CD14-positive monocyte (primary cell): ENCODE results near the gene EXD2. TPM values are rescaled to one million over a fixed set of nuclear protein-coding genes. Genes with fewer than 3 reads are reported as not detected.
"Not testable (repeated sequence)": the region's sequence is repeated elsewhere in the genome, so short reads cannot be mapped to it uniquely, and the experiment has no call there.

Source experiments
- DNase-seq, 3 donors: peaks; one replicate each; pipeline ENCODE4 v3.0.0-alpha.2; 2011 to 2022
- H2AFZ ChIP-seq: 2 replicates; pipeline ENCODE4 v1.6.0; 2012; ENCODE audit warnings: mild to moderate bottlenecking, low read depth, low read length, inconsistent platforms; ENCODE audit not compliant: insufficient read depth, poor library complexity, severe bottlenecking
- H3K27ac ChIP-seq, 2 donors: 1 replicate in 1 of 2; 2 replicates in 1 of 2; pipeline ENCODE4 v1.5.1; 2012 to 2013; ENCODE audit warnings: low read length in 2 of 2, control low read depth in 1 of 2, inconsistent platforms in 1 of 2, low read depth in 1 of 2, mild to moderate bottlenecking in 1 of 2
- H3K27me3 ChIP-seq, 2 donors: one replicate each; pipeline versions ENCODE4 v1.6.0 to v1.6.1; 2011 to 2013; ENCODE audit warnings: low read length in 2 of 2; ENCODE audit not compliant: control insufficient read depth in 2 of 2, insufficient read depth in 2 of 2
- H3K36me3 ChIP-seq, 2 donors: replicated peaks in 1 of 2; 1 replicate in 1 of 2; 2 replicates in 1 of 2; pipeline versions ENCODE4 v1.5.1 to v1.6.1; 2012 to 2013; ENCODE audit warnings: low read length in 2 of 2, control low read depth in 1 of 2, inconsistent platforms in 1 of 2, mild to moderate bottlenecking in 1 of 2; ENCODE audit not compliant: insufficient read depth in 2 of 2, control insufficient read depth in 1 of 2
- H3K4me1 ChIP-seq, 2 donors: 1 replicate in 1 of 2; 2 replicates in 1 of 2; pipeline versions ENCODE4 v1.5.1 to v1.6.1; 2012 to 2013; ENCODE audit warnings: low read length in 2 of 2, control low read depth in 1 of 2, inconsistent platforms in 1 of 2, mild to moderate bottlenecking in 1 of 2, moderate library complexity in 1 of 2; ENCODE audit not compliant: insufficient read depth in 2 of 2, control insufficient read depth in 1 of 2
- H3K4me2 ChIP-seq: replicated peaks from 2 replicates; pipeline ENCODE3; 2012; ENCODE audit warnings: low read length, moderate library complexity, mild to moderate bottlenecking; ENCODE audit not compliant: poor library complexity, severe bottlenecking; ENCODE audit errors: extremely low read depth
- H3K4me3 ChIP-seq, 3 experiments: fragments of 200-600 bp in 1 of 3; sonication (generic) in 1 of 3; replicated peaks in 1 of 3; 1 replicate in 2 of 3; 2 replicates in 1 of 3; pipeline ENCODE4 v1.5.1; 2011 to 2013; ENCODE audit warnings: low read length in 3 of 3, mild to moderate bottlenecking in 3 of 3, control low read depth in 2 of 3, low read depth in 2 of 3, inconsistent platforms in 1 of 3, moderate library complexity in 1 of 3
- H3K79me2 ChIP-seq: 2 replicates; pipeline ENCODE4 v1.6.0; 2012; ENCODE audit warnings: mild to moderate bottlenecking, control low read depth, inconsistent platforms, low read length, moderate library complexity; ENCODE audit not compliant: insufficient read depth
- H3K9ac ChIP-seq: 2 replicates; pipeline ENCODE4 v1.6.0; 2017; ENCODE audit warnings: low read length, mild to moderate bottlenecking; ENCODE audit not compliant: insufficient read depth, poor library complexity, severe bottlenecking
- H3K9me3 ChIP-seq, 2 donors: replicated peaks in 1 of 2; 1 replicate in 1 of 2; 2 replicates in 1 of 2; pipeline versions ENCODE4 v1.5.1 to v1.6.1; 2012 to 2013; ENCODE audit warnings: low read length in 2 of 2, control low read depth in 1 of 2; ENCODE audit not compliant: control insufficient read depth in 1 of 2, insufficient read depth in 1 of 2
- H4K20me1 ChIP-seq: 2 replicates; pipeline ENCODE4 v1.6.0; 2012; ENCODE audit warnings: mild to moderate bottlenecking, low read length, control low read depth, moderate library complexity; ENCODE audit not compliant: insufficient read depth
- H3K27ac Mint-ChIP-seq, 7 donors: one replicate each; pipeline ENCODE4 v1.8.0; 2020; ENCODE audit warnings: mild to moderate bottlenecking in 7 of 7, mixed read lengths in 7 of 7, moderate library complexity in 6 of 7, inconsistent platforms in 2 of 7
- H3K27me3 Mint-ChIP-seq, 3 donors: one replicate each; pipeline ENCODE4 v1.8.0; 2021 to 2022; ENCODE audit warnings: low read depth in 3 of 3, mild to moderate bottlenecking in 3 of 3, mixed read lengths in 3 of 3, moderate library complexity in 3 of 3, inconsistent platforms in 1 of 3
- H3K36me3 Mint-ChIP-seq, 2 donors: one replicate each; pipeline ENCODE4 v1.8.0; 2020; ENCODE audit warnings: mixed read lengths in 2 of 2, inconsistent platforms in 1 of 2, mild to moderate bottlenecking in 1 of 2
- H3K4me1 Mint-ChIP-seq: one replicate; pipeline ENCODE4 v1.8.0; 2020; ENCODE audit warnings: mild to moderate bottlenecking, mixed read lengths
- H3K4me3 Mint-ChIP-seq, 2 donors: one replicate each; pipeline ENCODE4 v1.8.0; 2020; ENCODE audit warnings: mild to moderate bottlenecking in 2 of 2, mixed read lengths in 2 of 2, moderate library complexity in 1 of 2
- H3K9me3 Mint-ChIP-seq, 7 donors: one replicate each; pipeline ENCODE4 v1.8.0; 2020 to 2022; ENCODE audit warnings: mixed read lengths in 7 of 7, mild to moderate bottlenecking in 6 of 7, moderate library complexity in 6 of 7, inconsistent platforms in 2 of 7
- WGBS: methylation state at CpG from one replicate; pipeline ENCODE4 v1.1.5; 2013; ENCODE audit warnings: missing lambda C conversion rate; ENCODE audit not compliant: insufficient coverage; 5-methylcytosine and 5-hydroxymethylcytosine counted together
- intact Hi-C, 2 donors: fragments of 100-400 bp; cut with micrococcal nuclease; formaldehyde crosslinking; loops; one replicate each; pipeline versions ENCODE4 v1.15.0 to v1.15.1; 2023
- polyA plus RNA-seq, 3 donors: library from polyadenylated mRNA; depleted of rRNA in 1 of 3; unstranded in 2 of 3; stranded (reverse) in 1 of 3; fragments of 300-500 nt in 2 of 3; fragments of >200 nt in 1 of 3; fragmentation: Illumina TruSeq in 2 of 3; gene quantifications; 1 replicate in 2 of 3; 2 replicates in 1 of 3; pipeline ENCODE4 v1.2.3, GENCODE V29; 2012 to 2021
- TF ChIP-seq, protein P1 (sequence below): fragments of 200-600 bp; IDR thresholded peaks from one replicate; pipeline ENCODE4 v1.8.0; 2022; ENCODE audit warnings: antibody characterized with exemption, mild to moderate bottlenecking

The EXD2 gene
- polyA plus RNA-seq, 3 donors = 2.3 to 4.0 (median 3.1) TPM

DNA sequence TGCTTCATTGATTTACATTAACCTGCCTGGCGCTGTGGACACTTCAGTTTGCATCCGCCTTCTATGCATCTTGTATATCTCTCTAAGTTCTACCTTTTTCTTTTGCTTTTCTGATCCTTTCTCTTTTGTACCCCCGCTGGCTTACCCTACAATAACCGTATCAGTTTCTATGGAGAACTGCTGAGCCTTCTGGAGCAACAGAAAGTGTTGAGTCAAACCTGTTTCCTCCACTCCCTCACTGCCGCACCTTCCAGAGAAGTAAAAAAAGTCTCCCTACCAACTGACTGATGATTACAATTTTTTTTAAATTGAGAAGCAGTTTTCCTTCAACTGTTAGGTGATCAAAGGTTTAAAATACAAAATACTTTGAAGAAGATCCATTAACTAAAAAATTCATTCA is 17.4 kb downstream of the EXD2 start:
- H3K4me3 Mint-ChIP-seq = no peak overlapping the region

GRCh38 chr14:69214393-69214792 is 23.1 kb downstream of the EXD2 start:
- DNase-seq = no peak
- Mint-ChIP-seq H3K4me3 (no peak overlapping the region), H3K4me1 (no peaks in the 10 kb centered on the region), H3K36me3 (peaks cover 10 to 11% of the 10 kb centered on the region in 2 donors), H3K27ac (no peak overlapping the region), H3K27me3 (no peaks in the 10 kb centered on the region), H3K9me3 (peaks cover 0 to 7% (median 0%) of the 10 kb centered on the region in 7 donors)
- Histone ChIP-seq H3K27me3 (no peaks in the 10 kb centered on the region), H3K9me3 (no peaks in the 10 kb centered on the region), H3K4me3 (no peak overlapping the region), H3K36me3 (peaks cover 0 to 4% of the 10 kb centered on the region in 2 donors), H3K9ac (no peak overlapping the region), H4K20me1 (no peaks in the 10 kb centered on the region), H2AFZ (no peak overlapping the region), H3K27ac (no peak overlapping the region), H3K4me2 (no peak overlapping the region), H3K79me2 (no peaks in the 10 kb centered on the region), H3K4me1 (no peaks in the 10 kb centered on the region)
- intact Hi-C loops = no loop called here
- TF ChIP-seq, protein P1, sequence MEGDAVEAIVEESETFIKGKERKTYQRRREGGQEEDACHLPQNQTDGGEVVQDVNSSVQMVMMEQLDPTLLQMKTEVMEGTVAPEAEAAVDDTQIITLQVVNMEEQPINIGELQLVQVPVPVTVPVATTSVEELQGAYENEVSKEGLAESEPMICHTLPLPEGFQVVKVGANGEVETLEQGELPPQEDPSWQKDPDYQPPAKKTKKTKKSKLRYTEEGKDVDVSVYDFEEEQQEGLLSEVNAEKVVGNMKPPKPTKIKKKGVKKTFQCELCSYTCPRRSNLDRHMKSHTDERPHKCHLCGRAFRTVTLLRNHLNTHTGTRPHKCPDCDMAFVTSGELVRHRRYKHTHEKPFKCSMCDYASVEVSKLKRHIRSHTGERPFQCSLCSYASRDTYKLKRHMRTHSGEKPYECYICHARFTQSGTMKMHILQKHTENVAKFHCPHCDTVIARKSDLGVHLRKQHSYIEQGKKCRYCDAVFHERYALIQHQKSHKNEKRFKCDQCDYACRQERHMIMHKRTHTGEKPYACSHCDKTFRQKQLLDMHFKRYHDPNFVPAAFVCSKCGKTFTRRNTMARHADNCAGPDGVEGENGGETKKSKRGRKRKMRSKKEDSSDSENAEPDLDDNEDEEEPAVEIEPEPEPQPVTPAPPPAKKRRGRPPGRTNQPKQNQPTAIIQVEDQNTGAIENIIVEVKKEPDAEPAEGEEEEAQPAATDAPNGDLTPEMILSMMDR = no peak
- WGBS = no CpG with 5 or more reads among the region's 2 CpGs

More for the DNA sequence above, 17.4 kb downstream of the EXD2 start:
- Histone ChIP-seq H3K79me2 (no peaks in the 10 kb centered on the region), H2AFZ (no peak overlapping the region), H3K27me3 (no peaks in the 10 kb centered on the region), H3K9ac (no peak overlapping the region), H3K9me3 (no peaks in the 10 kb centered on the region), H3K27ac (no peak overlapping the region), H3K4me3 (no peak overlapping the region), H3K4me1 (no peaks in the 10 kb centered on the region), H3K36me3 (peaks cover 0 to 4% of the 10 kb centered on the region in 2 donors), H4K20me1 (no peaks in the 10 kb centered on the region), H3K4me2 (no peak overlapping the region)
- peak overlapping the region in 1 of 7 donors; percentile 51 for H3K27ac Mint-ChIP-seq
- no peaks in the 10 kb centered on the region for H3K27me3 Mint-ChIP-seq
- TF ChIP-seq, protein P1 = no peak
- peaks cover 3% of the 10 kb centered on the region for H3K4me1 Mint-ChIP-seq
- no peak for DNase-seq
- WGBS = 72% methylated on average over 4 of the region's 5 CpGs
- intact Hi-C loops = no loop called here
- peaks cover 3 to 7% of the 10 kb centered on the region in 2 donors for H3K36me3 Mint-ChIP-seq
- H3K9me3 Mint-ChIP-seq = no peaks in the 10 kb centered on the region

- H3K9me3 ChIP-seq, H3K4me3 Mint-ChIP-seq, H3K4me1 Mint-ChIP-seq, H3K4me2 ChIP-seq, H3K4me3 ChIP-seq, H3K36me3 ChIP-seq, H3K9ac ChIP-seq, intact Hi-C loops, H3K36me3 Mint-ChIP-seq, H2AFZ ChIP-seq, H3K27ac Mint-ChIP-seq, H3K27me3 ChIP-seq, H4K20me1 ChIP-seq, H3K9me3 Mint-ChIP-seq, H3K4me1 ChIP-seq, H3K27me3 Mint-ChIP-seq, DNase-seq, H3K79me2 ChIP-seq, H3K27ac ChIP-seq: not testable (repeated sequence)
- WGBS = no CpG with 5 or more reads among the region's 3 CpGs
Observed at GRCh38 chr14:69217663-69218062, 26.4 kb downstream of the EXD2 start.
